ENCODE data around the gene FLT3. TPM values are rescaled to one million over a fixed set of nuclear protein-coding genes. Genes with fewer than 3 reads are reported as not detected.

The FLT3 gene
- total and polyA plus RNA-seq, 9 of the 15 experiments (the other 6 are each of a cell fraction or from before 2014, with no cell fraction given), result not detected

DNA sequence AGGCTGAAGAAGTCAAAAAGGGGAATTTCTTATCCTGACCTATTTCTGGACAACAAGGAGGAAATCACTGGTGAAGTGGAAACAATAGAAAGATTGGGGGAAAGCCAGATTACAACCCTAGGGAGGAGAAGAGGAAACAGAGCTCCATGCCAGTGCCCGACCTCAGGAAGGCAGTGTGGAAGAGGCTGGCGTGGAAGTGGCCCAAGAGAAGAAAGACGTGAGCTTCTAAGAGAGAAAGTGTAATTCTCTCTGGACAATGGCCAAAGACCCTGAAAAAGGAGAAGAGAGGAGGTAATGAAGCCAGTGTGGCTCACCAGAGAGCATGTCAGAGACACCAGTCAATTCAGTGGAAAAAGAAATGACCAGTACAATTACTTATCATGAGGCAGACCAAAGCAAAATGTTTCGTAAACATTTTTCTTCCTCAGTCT is 59.3 kb downstream of the FLT3 start:
- H3K79me2 ChIP-seq (ENCODE audit: control insufficient read depth, insufficient read depth, low read length), result no peaks in the 10 kb centered on the region
- no peaks in the 10 kb centered on the region for H3K9me3 ChIP-seq (replicated peaks; ENCODE audit: control insufficient read depth, insufficient read depth, low read depth, low read length)
- H4K20me1 ChIP-seq (replicated peaks; ENCODE audit: control insufficient read depth, insufficient read depth, low read length), result no peaks in the 10 kb centered on the region
- FAIRE-seq (no peak), ATAC-seq (no peak), DNase-seq (ENCODE audit: extremely low read depth in 1 of 4, low spot score in 3 of 4) (no peak)
- no peaks in the 10 kb centered on the region; a peak in 1 of 5 replicates for H3K4me1 ChIP-seq (replicated peaks in 1 of 2; ENCODE audit: control insufficient read depth in 2 of 2, insufficient read depth in 2 of 2, low read length in 2 of 2)
- no peak overlapping the region for H3K9ac ChIP-seq (ENCODE audit: insufficient read depth in 1 of 2, low read depth in 2 of 2, low read length in 2 of 2)
- in situ Hi-C loops (cut with MboI) (no loop called here), intact Hi-C loops (cut with micrococcal nuclease) (no loop called here)
- no peaks in the 10 kb centered on the region for H3K9me1 ChIP-seq (ENCODE audit: control insufficient read depth, insufficient read depth, low read length)
- ChIA-PET POLR2A (no interaction called here), CTCF (ENCODE audit: low intra/inter-chr PET ratio) (no interaction called here)
- no TSS peak for BruUV-seq (replicated peaks)
- H3K27me3 ChIP-seq (ENCODE audit: control insufficient read depth in 2 of 2, insufficient read depth in 2 of 2, low read length in 2 of 2), result peaks cover 4 to 11% of the 10 kb centered on the region in 2 experiments; a peak in 2 of 5 replicates
- H2AFZ ChIP-seq (ENCODE audit: low read depth, low read length), result no peak overlapping the region
- no peak overlapping the region for H3K4me2 ChIP-seq (ENCODE audit: insufficient read depth, low read length)
- H3K27ac ChIP-seq (ENCODE audit: extremely low read depth, low read depth, low read length), result no peak overlapping the region
- no peak overlapping the region for H3K4me3 ChIP-seq
- H3K36me3 ChIP-seq (ENCODE audit: control insufficient read depth, insufficient read depth, low read length), result no peaks in the 10 kb centered on the region
- no peak for TF ChIP-seq ZBTB11 (CRISPR knock-in tag; IDR thresholded peaks at IDR 0.05)
- TF ChIP-seq CUX1 (CRISPR knock-in tag; IDR thresholded peaks at IDR 0.05), result no peak
- TF ChIP-seq ZNF398 (CRISPR knock-in tag; IDR thresholded peaks at IDR 0.05), result no peak
- TF ChIP-seq ILK (tag; IDR thresholded peaks at IDR 0.05; ENCODE audit: borderline replicate concordance, low read depth), result no peak
- WGBS (ENCODE audit: insufficient coverage, low coverage, missing lambda C conversion rate), result 13% methylated on average over 1 of the region's 4 CpGs

Data from K562 (cell line).